Testis (tissue), 3 donors: ENCODE measurements around the gene CTF1. TPM values are rescaled to one million over a fixed set of nuclear protein-coding genes. Genes with fewer than 3 reads are reported as not detected.

Source experiments
- DNase-seq: peaks from one replicate; pipeline ENCODE4 v3.0.0-alpha.2; 2019
- H3K27ac ChIP-seq, 2 donors: fragments of 200-600 bp; sonication (generic); one replicate each; pipeline ENCODE4 v1.5.1; 2019
- H3K27me3 ChIP-seq: fragments of 200-600 bp; sonication (generic); one replicate; pipeline ENCODE4 v1.5.1; 2019
- H3K36me3 ChIP-seq: fragments of 200-600 bp; sonication (generic); one replicate; pipeline ENCODE4 v1.5.1; 2017; ENCODE audit warnings: low read depth; ENCODE audit errors: missing control alignments
- H3K4me1 ChIP-seq: fragments of 200-600 bp; sonication (generic); one replicate; pipeline ENCODE4 v1.5.1; 2019
- H3K4me3 ChIP-seq, 2 donors: fragments of 200-600 bp; sonication (generic); one replicate each; pipeline ENCODE4 v1.5.1; 2017 to 2019
- H3K9me3 ChIP-seq: fragments of 200-600 bp; sonication (generic); one replicate; pipeline ENCODE4 v1.5.1; 2017
- POLR2A ChIP-seq: fragments of 450-650 bp; IDR thresholded peaks from one replicate; pipeline ENCODE4 v1.6.1; 2017; ENCODE audit warnings: antibody characterized with exemption, mild to moderate bottlenecking, moderate library complexity
- WGBS, 2 donors: methylation state at CpG; one replicate each; pipeline ENCODE4 v1.1.5; 2018; 5-methylcytosine and 5-hydroxymethylcytosine counted together
- intact Hi-C: fragments of 100-400 bp; cut with DNase I; formaldehyde crosslinking; loops from one replicate; pipeline ENCODE4 v1.15.1; 2023; ENCODE audit warnings: low total_unique reads
- polyA plus RNA-seq: library from polyadenylated mRNA; stranded (reverse); fragments of 350-450 nt; fragmentation: Illumina TruSeq; extraction: RNeasy Lipid Tissue Mini Kit (QIAGEN cat#74804); gene quantifications from one replicate; pipeline ENCODE4 v1.2.3, GENCODE V29; 2014; ENCODE audit warnings: low read depth, low replicate concordance; ENCODE audit not compliant: insufficient read depth
- total RNA-seq, 2 donors: library from RNA; depleted of rRNA; stranded (reverse); fragments of >200 nt; gene quantifications; one replicate each; pipeline ENCODE4 v1.2.3, GENCODE V29; 2016
- TF ChIP-seq, protein P1 (sequence below), 3 experiments: fragments of 450-650 bp in 2 of 3; fragments of 200-600 bp in 1 of 3; sonication (generic) in 1 of 3; IDR thresholded peaks; one replicate each; pipeline ENCODE4 v1.5.1; 2016 to 2019; ENCODE audit warnings: antibody characterized with exemption in 3 of 3, mild to moderate bottlenecking in 2 of 3, moderate library complexity in 1 of 3

CTF1 gene
- total and polyA plus RNA-seq, 3 donors from 2014 or later, result 5.6 to 9.0 (median 5.9) TPM

DNA sequence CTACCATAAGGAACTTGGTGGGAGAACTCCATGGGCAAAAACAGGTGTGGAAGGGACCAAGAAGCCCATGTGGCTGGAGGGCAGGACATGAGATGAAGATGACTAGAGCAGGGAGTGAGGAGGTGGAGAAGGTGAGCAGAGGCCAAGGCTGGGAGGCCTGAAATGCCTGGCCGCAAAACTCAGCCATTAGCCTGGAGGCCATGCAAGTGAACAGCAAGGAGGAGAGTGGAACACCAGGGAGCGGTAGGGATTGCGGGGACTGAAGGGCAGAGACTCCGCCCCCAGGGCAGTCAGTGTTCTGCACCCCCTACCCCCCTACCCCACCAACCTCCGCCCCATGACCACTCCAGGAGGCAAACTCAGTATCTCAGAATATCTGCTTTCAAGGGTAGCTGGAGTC is 19.5 kb upstream of the CTF1 start:
- Histone ChIP-seq H3K36me3 (no peaks in the 10 kb centered on the region), H3K4me3 (no peak overlapping the region), H3K27me3 (no peaks in the 10 kb centered on the region), H3K27ac (peak overlapping the region; percentile 28 to 72), H3K4me1 (peaks cover 19% of the 10 kb centered on the region), H3K9me3 (no peaks in the 10 kb centered on the region)
- DNase-seq, result no peak
- intact Hi-C loops, result no loop called here
- TF ChIP-seq, protein P1, sequence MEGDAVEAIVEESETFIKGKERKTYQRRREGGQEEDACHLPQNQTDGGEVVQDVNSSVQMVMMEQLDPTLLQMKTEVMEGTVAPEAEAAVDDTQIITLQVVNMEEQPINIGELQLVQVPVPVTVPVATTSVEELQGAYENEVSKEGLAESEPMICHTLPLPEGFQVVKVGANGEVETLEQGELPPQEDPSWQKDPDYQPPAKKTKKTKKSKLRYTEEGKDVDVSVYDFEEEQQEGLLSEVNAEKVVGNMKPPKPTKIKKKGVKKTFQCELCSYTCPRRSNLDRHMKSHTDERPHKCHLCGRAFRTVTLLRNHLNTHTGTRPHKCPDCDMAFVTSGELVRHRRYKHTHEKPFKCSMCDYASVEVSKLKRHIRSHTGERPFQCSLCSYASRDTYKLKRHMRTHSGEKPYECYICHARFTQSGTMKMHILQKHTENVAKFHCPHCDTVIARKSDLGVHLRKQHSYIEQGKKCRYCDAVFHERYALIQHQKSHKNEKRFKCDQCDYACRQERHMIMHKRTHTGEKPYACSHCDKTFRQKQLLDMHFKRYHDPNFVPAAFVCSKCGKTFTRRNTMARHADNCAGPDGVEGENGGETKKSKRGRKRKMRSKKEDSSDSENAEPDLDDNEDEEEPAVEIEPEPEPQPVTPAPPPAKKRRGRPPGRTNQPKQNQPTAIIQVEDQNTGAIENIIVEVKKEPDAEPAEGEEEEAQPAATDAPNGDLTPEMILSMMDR (IDR thresholded peaks at IDR 0.05), result no peak
- TF ChIP-seq POLR2A, result no peak
- 54 to 64% methylated on average over 5 of the region's 5 CpGs for WGBS, 2 donors

DNA sequence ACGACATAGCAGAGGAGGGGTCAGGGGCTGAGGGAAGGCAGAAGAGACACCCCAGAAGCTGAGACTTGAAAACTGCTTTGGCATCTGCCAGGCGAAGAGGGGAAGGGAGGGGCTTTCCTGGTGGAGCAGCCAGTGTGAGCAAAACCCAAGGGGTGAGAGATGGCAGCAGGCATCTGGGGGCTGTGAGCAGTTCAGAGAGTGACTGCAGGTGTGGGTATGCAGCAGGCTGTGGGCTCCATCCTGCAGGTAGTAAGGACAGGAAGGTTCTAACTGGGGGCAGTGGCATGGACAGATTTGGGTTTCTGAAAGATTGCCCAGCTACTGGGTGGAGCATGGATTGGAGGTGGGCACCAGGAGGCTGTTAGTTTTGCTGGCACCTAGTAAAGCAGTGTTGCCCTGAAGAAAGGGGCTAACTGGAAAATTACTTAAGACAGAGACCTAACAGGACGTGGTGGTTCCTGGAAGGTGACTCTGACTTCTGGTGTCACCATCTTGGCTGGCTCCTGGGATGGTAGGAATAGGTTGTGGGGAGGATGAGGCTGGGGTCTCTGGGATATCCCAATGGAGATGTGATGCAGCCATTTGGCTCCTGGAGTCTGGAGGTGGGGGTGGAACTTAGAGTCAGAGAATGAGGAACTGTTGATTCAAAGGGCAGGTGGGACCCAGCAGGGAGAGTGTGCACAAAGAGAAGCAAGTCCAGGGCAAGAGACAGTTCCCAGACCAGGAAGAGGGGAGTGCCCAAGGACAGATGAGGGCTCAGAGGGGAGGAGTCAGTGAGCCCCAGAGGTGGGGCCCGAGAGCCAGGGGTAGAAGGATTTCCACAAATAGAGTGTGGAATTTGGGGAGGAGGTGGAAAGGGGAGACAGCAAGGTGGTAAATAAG is 13.7 kb upstream of the CTF1 start:
- no peak for DNase-seq
- no peaks in the 10 kb centered on the region for H3K36me3 ChIP-seq

DNA sequence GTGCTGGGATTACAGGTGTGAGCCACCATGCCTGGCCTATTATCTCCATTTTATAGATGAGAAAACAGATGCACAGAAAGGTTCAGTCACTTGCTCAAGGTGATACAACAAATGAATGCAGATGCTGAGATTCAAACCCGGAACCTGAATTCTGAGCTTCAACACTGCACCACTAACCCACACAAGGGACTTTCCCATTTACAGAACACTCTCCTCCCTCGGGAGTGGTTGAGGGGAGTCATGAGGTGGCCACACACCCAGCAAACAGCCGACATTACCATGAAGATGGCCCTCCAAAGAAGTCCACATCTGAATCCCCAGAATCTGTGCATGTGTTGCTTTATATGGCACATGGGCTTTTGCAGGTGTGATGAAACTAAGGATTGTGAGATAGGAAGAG is 11.7 kb upstream of the CTF1 start:
- H3K9me3 ChIP-seq, result no peaks in the 10 kb centered on the region
- no peak for TF ChIP-seq POLR2A
- TF ChIP-seq, protein P1 (IDR thresholded peaks at IDR 0.05), result no peak
- DNase-seq, result no peak
- H3K27ac ChIP-seq, result no peak overlapping the region
- H3K4me1 ChIP-seq, result peaks cover 5% of the 10 kb centered on the region
- intact Hi-C loops, result no loop called here
- 72 to 87% methylated on average over 3 of the region's 3 CpGs for WGBS, 2 donors
- H3K4me3 ChIP-seq, result no peak overlapping the region
- H3K27me3 ChIP-seq, result no peaks in the 10 kb centered on the region
- no peaks in the 10 kb centered on the region for H3K36me3 ChIP-seq

More for the DNA sequence above, 13.7 kb upstream of the CTF1 start:
- H3K4me3 ChIP-seq, result no peak overlapping the region
- peaks cover 5% of the 10 kb centered on the region for H3K4me1 ChIP-seq
- H3K27me3 ChIP-seq, result no peaks in the 10 kb centered on the region
- H3K27ac ChIP-seq, result no peak overlapping the region
- intact Hi-C loops, result no loop called here
- H3K9me3 ChIP-seq, result no peaks in the 10 kb centered on the region
- WGBS, 2 donors, result 69 to 78% methylated on average over 4 of the region's 4 CpGs
- TF ChIP-seq, protein P1 (IDR thresholded peaks at IDR 0.05), result no peak
- TF ChIP-seq POLR2A, result no peak

DNA sequence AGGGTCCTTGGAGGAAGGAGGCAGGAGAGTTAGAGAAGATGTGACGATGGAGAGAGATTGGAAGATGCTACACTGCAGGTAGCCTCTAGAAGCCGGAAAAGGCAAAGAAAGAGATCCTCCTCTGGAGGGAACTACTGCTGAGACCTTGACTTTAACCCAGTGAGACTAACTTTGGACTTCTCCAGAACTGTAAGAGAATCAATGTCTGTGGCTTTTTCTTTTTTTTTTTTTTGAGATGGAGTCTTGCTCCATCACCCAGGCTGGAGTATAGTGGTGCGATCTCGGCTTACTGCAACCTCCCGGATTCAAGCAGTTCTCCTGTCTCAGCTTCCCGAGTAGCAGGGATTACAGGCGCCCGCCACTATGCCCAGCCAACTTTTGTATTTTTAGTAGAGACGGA is 11.2 kb upstream of the CTF1 start:
- intact Hi-C loops, result no loop called here
- Histone ChIP-seq H3K36me3 (no peaks in the 10 kb centered on the region), H3K27ac (no peak overlapping the region), H3K4me1 (peaks cover 8% of the 10 kb centered on the region), H3K27me3 (no peaks in the 10 kb centered on the region), H3K4me3 (no peak overlapping the region), H3K9me3 (no peaks in the 10 kb centered on the region)
- TF ChIP-seq, protein P1 (IDR thresholded peaks at IDR 0.05), result no peak
- no peak for TF ChIP-seq POLR2A
- 71 to 80% methylated on average over 9 of the region's 9 CpGs for WGBS, 2 donors
- no peak for DNase-seq

DNA sequence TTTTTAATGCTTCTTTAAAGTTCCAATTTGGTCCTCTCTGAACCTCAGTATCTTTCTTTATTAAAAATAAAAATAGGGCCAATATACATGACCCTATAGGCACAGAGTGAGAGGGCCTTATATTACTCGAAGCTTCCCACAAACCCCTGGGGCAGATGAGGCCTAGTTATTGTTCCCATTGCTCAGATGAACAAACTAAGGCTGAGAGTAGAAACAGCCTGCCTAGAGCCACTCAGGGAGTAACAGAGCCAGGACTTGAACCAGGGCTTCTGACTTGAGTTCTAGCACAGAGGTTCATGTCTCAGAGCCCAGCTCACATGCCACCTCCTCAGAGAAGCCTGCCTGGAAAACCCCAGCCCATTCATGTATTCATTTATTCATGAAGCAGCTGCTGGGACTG is 10.3 kb upstream of the CTF1 start:
- TF ChIP-seq, protein P1 (IDR thresholded peaks at IDR 0.05), result no peak
- no peak for TF ChIP-seq POLR2A
- WGBS, 2 donors, result 89 to 91% methylated on average over 1 of the region's 1 CpG
- no peak overlapping the region for H3K4me3 ChIP-seq
- peaks cover 8% of the 10 kb centered on the region for H3K4me1 ChIP-seq
- H3K27me3 ChIP-seq, result no peaks in the 10 kb centered on the region
- H3K36me3 ChIP-seq, result no peaks in the 10 kb centered on the region
- no peaks in the 10 kb centered on the region for H3K9me3 ChIP-seq
- intact Hi-C loops, result no loop called here
- no peak overlapping the region for H3K27ac ChIP-seq
- no peak for DNase-seq
